ENCODE measurements around the gene HIGD2A. TPM values are rescaled to one million over a fixed set of nuclear protein-coding genes. Genes with fewer than 3 reads are reported as not detected.

HIGD2A gene
- total and polyA plus RNA-seq, 5 donors from 2014 or later, result 98.9 to 278 (median 236) TPM

Other genes starting within 250 kb of the HIGD2A start
- 21.1 TPM for gene SIMC1, start 150.3 kb upstream of the HIGD2A start, total RNA-seq
- 1 to 10 TPM; 6.1 to 8.4 (median 7.4) TPM for gene SIMC1, start 150.3 kb upstream of the HIGD2A start, polyA plus RNA-seq
- 60.9 TPM for gene KIAA1191, start 27.0 kb upstream of the HIGD2A start, total RNA-seq
- 10 to 100 TPM; 59.0 to 68.9 (median 60.9) TPM for gene KIAA1191, start 27.0 kb upstream of the HIGD2A start, polyA plus RNA-seq
- 4.8 TPM for gene ARL10, start 23.3 kb upstream of the HIGD2A start, total RNA-seq
- gene ARL10, start 23.3 kb upstream of the HIGD2A start, polyA plus RNA-seq, result 1 to 10 TPM; 1.6 to 2.3 (median 2.1) TPM
- gene NOP16, start 153 bp upstream of the HIGD2A start, total RNA-seq, result 15.5 TPM
- gene NOP16, start 153 bp upstream of the HIGD2A start, polyA plus RNA-seq, result 10 to 100 TPM; 13.6 to 41.2 (median 35.1) TPM
- 85.9 TPM for gene CLTB, start 27.8 kb downstream of the HIGD2A start, total RNA-seq
- 100 to 1,000 TPM in 2 of 4 donors, 10 to 100 TPM in 2; 92.5 to 129 (median 101) TPM for gene CLTB, start 27.8 kb downstream of the HIGD2A start, polyA plus RNA-seq
- gene FAF2, start 59.6 kb downstream of the HIGD2A start, total RNA-seq, result 31.8 TPM
- gene FAF2, start 59.6 kb downstream of the HIGD2A start, polyA plus RNA-seq, result 10 to 100 TPM in 3 of 4 donors, 1 to 10 TPM in 1; 8.8 to 17.3 (median 14.0) TPM
- 268 TPM for gene RNF44, start 148.7 kb downstream of the HIGD2A start, total RNA-seq
- 1 to 10 TPM; 2.3 to 4.3 (median 3.4) TPM for gene RNF44, start 148.7 kb downstream of the HIGD2A start, polyA plus RNA-seq
- 1.3 TPM for gene CDHR2, start 160.6 kb downstream of the HIGD2A start, total RNA-seq
- not detected for gene CDHR2, start 160.6 kb downstream of the HIGD2A start, polyA plus RNA-seq
- gene GPRIN1, start 221.4 kb downstream of the HIGD2A start, total RNA-seq, result 1.9 TPM
- gene GPRIN1, start 221.4 kb downstream of the HIGD2A start, polyA plus RNA-seq, result under 1 TPM; 0.24 to 0.87 (median 0.52) TPM
- not detected for gene SNCB, start 241.8 kb downstream of the HIGD2A start, total RNA-seq
- not detected for gene SNCB, start 241.8 kb downstream of the HIGD2A start, polyA plus RNA-seq
- not detected for gene EIF4E1B, start 241.9 kb downstream of the HIGD2A start, total RNA-seq
- gene EIF4E1B, start 241.9 kb downstream of the HIGD2A start, polyA plus RNA-seq, result not detected

All from CD4-positive, CD25-positive, alpha-beta regulatory T cell (primary cell).